ENCODE results near the gene OR14A16.

The OR14A16 gene, protein sequence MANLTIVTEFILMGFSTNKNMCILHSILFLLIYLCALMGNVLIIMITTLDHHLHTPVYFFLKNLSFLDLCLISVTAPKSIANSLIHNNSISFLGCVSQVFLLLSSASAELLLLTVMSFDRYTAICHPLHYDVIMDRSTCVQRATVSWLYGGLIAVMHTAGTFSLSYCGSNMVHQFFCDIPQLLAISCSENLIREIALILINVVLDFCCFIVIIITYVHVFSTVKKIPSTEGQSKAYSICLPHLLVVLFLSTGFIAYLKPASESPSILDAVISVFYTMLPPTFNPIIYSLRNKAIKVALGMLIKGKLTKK

GRCh38 chr1:247824023-247824422, at the start of gene OR14A16:
Gene OR14A16 (minus strand): TSS chr1:247824119. CDS start chr1:247815729, 8,390 bp downstream.
- Histone ChIP-seq H3K9me3 (ENCODE audit: insufficient read depth, low read length) (no peaks in the 10 kb centered on the region), H3K4me2 (ENCODE audit: low read depth, low read length, poor library complexity, severe bottlenecking) (no peak within 1 kb of the TSS), H3F3A (ENCODE audit: insufficient read depth) (no peaks in the 10 kb centered on the region), H3K79me2 (ENCODE audit: insufficient read depth, low read length) (no peaks in the 10 kb centered on the region), H3K27ac (ENCODE audit: low read depth, low read length) (no peak within 1 kb of the TSS), H3K36me3 (ENCODE audit: low read length) (no peaks in the 10 kb centered on the region), H3K9ac (ENCODE audit: low read length) (no peak within 1 kb of the TSS), H3K27me3 (ENCODE audit: low read length) (no peaks in the 10 kb centered on the region), H3K4me3 (ENCODE audit: insufficient read depth, low read length, poor library complexity, severe bottlenecking) (no peak within 1 kb of the TSS), H4K20me1 (ENCODE audit: low read depth, low read length) (no peaks in the 10 kb centered on the region), H3K9me2 (replicated peaks; ENCODE audit: insufficient read depth, low read length) (no peaks in the 10 kb centered on the region), H2AFZ (ENCODE audit: low read depth, low read length, severe bottlenecking) (no peak within 1 kb of the TSS)
- no peak for TF ChIP-seq EZH2phosphoT487 (conservative IDR thresholded peaks at IDR 0.05; ENCODE audit: low read length)
- no peak for TF ChIP-seq CTCF (IDR thresholded peaks at IDR 0.05; ENCODE audit: insufficient read depth, low read length, poor library complexity, severe bottlenecking)

DNA sequence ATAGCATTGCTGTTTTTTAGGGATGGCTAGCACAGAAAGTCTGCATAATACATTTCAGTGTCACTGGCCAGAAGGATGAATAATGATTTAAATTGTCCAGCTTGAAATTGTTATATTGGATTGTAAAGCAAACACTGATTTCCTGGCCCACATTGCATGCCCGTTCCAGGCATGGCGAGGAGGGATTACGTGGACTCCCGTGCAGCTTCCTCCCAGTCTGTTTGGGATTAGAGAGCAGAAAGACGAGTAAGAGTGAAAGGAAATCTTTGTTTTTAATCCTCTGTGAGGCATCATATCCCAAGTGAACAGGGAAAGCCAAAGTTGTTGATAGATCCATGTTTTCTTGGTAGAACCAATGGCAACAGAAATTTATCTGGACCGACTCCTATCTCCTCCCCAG, 41.5 kb upstream of the OR14A16 start:
- no peaks in the 10 kb centered on the region for H4K20me1 ChIP-seq (ENCODE audit: low read depth, low read length)
- H3K9ac ChIP-seq (ENCODE audit: low read length) = no peak overlapping the region
- H3K27me3 ChIP-seq (ENCODE audit: low read length) = no peaks in the 10 kb centered on the region
- no peaks in the 10 kb centered on the region for H3F3A ChIP-seq (ENCODE audit: insufficient read depth)
- TF ChIP-seq EZH2phosphoT487 (conservative IDR thresholded peaks at IDR 0.05; ENCODE audit: low read length) = no peak
- TF ChIP-seq CTCF (IDR thresholded peaks at IDR 0.05; ENCODE audit: insufficient read depth, low read length, poor library complexity, severe bottlenecking) = no peak
- H3K27ac ChIP-seq (ENCODE audit: low read depth, low read length) = no peak overlapping the region
- peaks cover 4% of the 10 kb centered on the region; the same call in 1 of the 2 replicates for H3K9me3 ChIP-seq (ENCODE audit: insufficient read depth, low read length)
- H3K4me2 ChIP-seq (ENCODE audit: low read depth, low read length, poor library complexity, severe bottlenecking) = no peak overlapping the region
- no peak overlapping the region for H2AFZ ChIP-seq (ENCODE audit: low read depth, low read length, severe bottlenecking)
- H3K9me2 ChIP-seq (replicated peaks; ENCODE audit: insufficient read depth, low read length) = no peaks in the 10 kb centered on the region
- no peaks in the 10 kb centered on the region for H3K79me2 ChIP-seq (ENCODE audit: insufficient read depth, low read length)
- H3K36me3 ChIP-seq (ENCODE audit: low read length) = no peaks in the 10 kb centered on the region
- H3K4me3 ChIP-seq (ENCODE audit: insufficient read depth, low read length, poor library complexity, severe bottlenecking) = no peak overlapping the region

GRCh38 chr1:247864644-247865043, 40.7 kb upstream of the OR14A16 start:
- Histone ChIP-seq H3K4me2 (ENCODE audit: low read depth, low read length, poor library complexity, severe bottlenecking) (no peak overlapping the region), H3K36me3 (ENCODE audit: low read length) (no peaks in the 10 kb centered on the region), H3K9me3 (ENCODE audit: insufficient read depth, low read length) (no peaks in the 10 kb centered on the region; the same call in 1 of the 2 replicates), H2AFZ (ENCODE audit: low read depth, low read length, severe bottlenecking) (no peak overlapping the region), H3K79me2 (ENCODE audit: insufficient read depth, low read length) (no peaks in the 10 kb centered on the region), H3F3A (ENCODE audit: insufficient read depth) (no peaks in the 10 kb centered on the region), H3K9ac (ENCODE audit: low read length) (no peak overlapping the region), H4K20me1 (ENCODE audit: low read depth, low read length) (no peaks in the 10 kb centered on the region), H3K27ac (ENCODE audit: low read depth, low read length) (no peak overlapping the region), H3K9me2 (replicated peaks; ENCODE audit: insufficient read depth, low read length) (no peaks in the 10 kb centered on the region), H3K27me3 (ENCODE audit: low read length) (no peaks in the 10 kb centered on the region), H3K4me3 (ENCODE audit: insufficient read depth, low read length, poor library complexity, severe bottlenecking) (no peak overlapping the region)
- TF ChIP-seq CTCF (IDR thresholded peaks at IDR 0.05; ENCODE audit: insufficient read depth, low read length, poor library complexity, severe bottlenecking) (no peak), EZH2phosphoT487 (conservative IDR thresholded peaks at IDR 0.05; ENCODE audit: low read length) (no peak)

Data from SU-DHL-6 (cell line).